Activated CD8-positive, alpha-beta memory T cell treated with anti-CD3 and anti-CD28 coated beads, Interleukin-2, amount 50 U/mL, for 24 hours (primary cell): Measurements from ENCODE around the gene ATP5F1E.

Experiments used
- DNase-seq: peaks from one replicate; pipeline ENCODE4 v3.0.0-alpha.2; 2020; ENCODE audit errors: extremely low read depth

ATP5F1E gene

DNA sequence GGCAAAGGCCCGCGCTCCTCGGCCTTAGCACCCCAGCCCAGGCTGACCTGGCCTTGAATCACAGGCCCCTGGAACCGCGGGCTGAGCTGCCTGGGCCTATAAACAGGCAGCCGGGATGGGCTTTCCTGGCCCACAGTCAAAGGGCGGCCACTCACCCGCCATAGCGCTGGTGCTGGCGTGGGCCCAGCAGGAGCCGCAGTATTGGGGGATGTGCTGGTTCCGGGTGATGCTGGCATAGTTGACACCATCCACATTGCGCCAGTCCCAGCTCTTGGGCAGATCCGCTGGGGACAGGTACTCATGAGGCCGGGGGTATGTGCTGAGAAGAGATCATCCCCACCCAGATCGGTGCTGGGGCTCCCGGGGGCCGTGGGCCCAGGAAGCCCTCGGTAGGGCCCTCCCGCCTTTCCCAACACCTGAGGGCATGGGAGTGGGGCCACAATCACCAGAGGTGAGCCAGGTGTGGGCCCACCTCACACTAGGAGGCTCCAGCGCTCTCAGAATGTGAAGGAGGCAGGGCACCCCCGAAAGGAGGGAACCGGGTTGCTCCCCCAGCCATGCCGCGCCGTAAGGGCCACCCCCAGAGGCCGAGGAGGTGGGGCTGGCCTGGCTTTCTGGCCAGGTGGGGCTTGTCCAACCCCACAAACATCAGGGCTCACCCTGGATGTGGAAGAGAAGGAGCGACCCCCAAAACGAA lies 25.8 kb downstream of the ATP5F1E start:
- no peak for DNase-seq

DNA sequence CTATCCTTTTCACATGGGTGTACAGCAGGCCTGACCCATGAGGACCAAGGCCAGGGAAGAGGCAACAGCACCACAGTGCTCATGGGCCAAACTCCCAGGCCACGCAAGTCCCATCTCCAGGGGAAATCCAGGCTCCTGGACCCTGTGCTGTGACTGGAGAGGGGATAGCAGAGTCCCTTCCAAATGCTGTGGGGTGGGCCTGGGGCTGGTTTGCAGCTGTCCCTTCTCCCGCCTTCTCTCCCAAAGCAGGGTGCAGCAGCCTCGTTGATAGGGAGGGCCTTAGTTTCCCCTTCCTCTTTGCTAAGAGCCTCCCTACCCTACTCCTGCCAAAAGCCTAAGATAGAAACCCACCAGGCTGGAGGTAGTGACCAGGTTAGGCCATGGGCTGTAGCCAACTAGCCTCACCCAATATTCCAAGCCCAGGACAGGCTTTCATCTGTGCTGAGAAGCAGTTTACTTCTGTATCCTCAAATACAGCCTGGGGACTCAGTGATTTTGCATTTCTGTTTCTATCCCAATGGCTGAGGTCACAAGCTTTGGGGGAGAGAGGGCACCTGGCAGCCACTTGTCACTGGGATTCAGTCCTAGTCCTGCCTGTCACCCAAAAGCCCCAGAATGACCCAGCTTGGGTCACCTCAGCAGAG lies 26.5 kb downstream of the ATP5F1E start:
- DNase-seq = no peak

DNA sequence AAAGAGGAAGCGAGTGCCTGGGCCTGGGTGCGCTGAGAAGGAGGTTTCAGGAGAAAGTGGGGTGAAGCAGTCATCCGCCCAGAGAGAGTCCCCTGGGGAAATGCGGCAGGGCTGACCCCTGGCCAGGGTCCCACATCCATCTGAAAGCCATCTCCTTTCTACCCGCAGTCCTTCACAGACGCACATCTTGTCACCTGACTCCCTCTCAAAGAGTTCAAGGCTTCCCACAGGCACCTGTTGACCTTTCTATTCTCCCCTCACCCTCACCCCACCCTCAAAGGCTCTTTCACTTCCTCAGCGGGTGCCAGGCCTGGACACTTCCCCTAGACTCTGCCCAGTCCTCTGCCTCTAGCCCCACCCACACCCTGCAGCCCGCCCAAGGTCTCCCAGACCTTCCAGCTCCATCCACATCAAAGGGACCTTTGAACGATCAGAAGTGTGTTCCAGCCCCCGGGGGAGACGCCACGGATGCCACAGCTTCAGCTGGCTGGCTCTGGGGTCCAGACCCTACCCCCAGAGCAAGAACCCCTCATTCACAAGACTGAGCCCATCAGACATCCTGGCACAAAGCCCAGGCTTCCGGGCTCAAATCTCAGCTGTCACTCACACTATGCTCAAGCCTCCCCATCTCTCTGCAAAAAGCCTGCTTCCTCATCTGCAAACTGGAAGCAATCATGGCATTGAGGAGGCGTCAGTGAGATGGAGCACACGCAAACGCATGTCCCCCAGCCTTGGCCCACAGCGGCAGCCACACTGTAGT lies 27.2 kb downstream of the ATP5F1E start:
- DNase-seq = no peak

DNA sequence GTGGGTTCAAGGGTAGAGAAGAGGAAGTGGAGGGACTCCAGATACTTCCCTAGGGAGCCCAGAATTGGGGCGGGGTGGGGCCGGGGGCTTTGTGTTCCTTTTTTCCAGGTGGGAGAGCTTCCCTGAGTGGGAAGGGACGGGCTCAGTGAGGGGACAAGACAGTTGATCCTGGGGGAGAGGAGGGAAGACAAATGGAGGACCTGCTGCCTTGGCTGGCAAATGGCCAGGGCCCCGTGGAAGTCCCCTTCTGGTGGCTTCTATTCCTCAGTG lies 27.7 kb downstream of the ATP5F1E start:
- DNase-seq = no peak

DNA sequence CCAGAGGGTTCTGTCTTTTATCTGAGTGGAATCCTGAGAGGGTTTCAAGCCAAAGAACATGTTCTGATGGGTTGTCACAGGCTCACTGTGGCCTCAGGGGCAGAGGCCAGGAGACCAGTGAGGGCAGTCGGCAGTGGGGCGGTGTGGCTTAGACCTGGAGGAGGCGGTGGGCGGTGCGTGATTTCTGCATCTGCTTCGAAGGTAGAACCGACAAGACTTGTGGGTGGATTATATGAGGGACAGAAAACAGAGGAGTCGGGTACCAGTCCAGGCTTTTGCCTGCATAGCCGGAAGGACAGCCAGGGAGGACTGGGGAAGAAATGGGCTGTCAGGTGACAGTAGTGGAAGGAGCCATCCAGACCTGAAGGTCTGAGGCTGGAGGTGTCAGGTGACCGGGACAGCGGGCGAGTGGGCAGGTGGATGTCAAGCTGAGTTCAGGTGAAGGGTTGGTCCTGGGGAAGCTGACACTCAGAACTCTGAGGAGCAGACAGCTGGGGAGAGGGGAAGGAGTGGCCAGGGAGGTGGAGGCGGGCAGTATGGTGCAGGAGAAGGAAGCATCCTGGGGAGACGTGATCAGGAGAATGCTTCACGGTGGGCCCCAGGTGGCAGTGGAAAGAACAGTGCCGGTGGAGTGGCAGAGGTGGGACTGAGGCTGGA lies 28.2 kb downstream of the ATP5F1E start:
- DNase-seq = no peak

DNA sequence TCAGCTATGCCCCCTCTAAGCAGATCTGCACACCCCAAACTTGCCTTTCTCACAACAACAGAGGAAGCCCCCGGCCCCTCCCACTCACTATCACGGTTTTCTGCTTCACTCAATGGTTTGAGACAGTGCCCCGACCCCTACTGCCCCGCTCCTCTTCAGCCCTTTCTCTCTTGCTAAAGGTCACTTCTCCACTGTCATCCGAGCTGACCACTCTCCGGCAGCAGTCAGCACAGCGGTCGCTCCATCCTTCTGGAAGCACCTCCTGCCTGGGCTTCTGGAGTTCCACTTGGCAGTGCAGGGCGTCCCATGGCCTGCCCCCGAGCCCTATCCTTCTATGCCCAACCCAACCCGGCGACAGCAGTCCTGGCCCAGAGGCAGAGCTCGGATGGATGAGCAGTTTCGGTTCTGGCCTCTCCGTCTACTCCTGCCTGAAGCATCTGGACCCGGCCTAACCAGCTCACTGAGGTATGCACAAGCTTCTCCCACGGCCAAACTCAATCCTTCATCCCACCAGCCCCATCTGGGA lies 29.2 kb downstream of the ATP5F1E start:
- no peak for DNase-seq

DNA sequence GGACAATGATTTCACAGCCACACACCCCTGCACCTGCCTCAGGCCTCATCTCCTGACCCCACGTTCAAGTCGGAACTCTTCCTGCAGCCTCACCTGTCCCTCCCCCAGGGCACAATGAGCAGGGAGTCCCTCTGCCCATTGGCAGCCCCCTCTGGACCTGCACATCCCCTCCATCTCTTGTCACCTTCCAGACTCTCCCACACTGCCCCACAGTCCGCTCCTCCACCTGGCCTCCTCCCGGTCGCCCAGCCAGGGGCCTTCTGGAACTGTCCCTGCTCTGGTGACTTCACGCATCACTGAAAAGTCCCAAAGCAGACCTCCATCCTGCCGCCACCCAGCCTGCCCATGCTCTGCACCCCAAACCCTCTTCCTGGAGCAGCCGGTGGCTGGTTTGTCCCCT lies 29.7 kb downstream of the ATP5F1E start:
- no peak for DNase-seq

DNA sequence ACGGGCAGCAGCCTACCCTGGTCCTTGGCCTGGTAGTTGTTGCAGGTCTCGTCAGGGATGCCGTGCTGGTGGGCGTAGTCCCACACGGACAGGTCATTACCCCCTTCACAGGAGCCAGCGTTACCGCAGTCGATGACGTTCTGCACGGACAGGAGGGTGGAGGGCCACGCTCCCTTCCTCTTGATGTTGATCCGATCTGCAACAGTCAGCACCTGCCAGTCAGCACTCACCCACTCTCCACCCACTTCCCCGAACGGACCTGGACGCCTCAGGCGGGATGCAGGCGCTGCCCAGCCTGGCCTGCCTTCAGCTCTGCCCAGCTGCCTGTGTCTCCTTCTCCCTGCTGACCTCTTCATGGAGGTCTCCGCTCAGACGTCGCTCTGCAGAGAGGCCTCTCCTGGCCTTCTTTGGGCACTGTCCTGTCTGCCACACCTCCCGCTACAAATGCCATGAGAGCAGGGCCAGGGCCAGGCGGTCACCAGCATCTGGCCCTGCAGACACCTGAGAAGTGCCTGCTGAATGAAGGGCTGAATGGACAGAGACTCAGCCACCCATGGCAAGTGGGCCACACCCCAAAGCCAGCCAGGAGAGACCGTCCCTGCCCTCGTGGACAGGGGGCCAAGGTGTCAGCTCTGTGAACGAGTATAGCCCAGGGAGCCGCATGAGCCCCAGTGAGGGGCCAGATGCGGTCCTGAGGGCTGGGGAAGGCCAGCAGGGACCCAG lies 30.5 kb downstream of the ATP5F1E start:
- no peak for DNase-seq

DNA sequence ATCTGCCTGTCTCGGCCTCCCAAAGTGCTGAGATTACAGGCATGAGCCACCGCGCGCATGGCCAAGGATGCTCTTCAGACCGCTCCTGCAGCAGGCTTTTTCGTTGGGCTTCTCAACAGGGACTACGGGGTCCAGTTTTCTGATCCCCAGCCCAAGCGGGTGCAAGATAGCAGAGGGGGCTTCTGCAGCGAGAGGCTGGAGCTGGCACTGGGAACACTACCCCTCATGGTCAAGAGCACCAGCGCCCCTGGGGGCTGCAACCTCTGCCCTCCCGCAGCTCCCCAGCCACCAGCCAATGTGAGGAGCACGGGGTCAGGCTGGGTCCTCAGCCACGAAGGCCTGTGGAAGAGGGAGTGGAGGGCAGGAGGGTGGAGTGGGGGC lies 31.1 kb downstream of the ATP5F1E start:
- no peak for DNase-seq

DNA sequence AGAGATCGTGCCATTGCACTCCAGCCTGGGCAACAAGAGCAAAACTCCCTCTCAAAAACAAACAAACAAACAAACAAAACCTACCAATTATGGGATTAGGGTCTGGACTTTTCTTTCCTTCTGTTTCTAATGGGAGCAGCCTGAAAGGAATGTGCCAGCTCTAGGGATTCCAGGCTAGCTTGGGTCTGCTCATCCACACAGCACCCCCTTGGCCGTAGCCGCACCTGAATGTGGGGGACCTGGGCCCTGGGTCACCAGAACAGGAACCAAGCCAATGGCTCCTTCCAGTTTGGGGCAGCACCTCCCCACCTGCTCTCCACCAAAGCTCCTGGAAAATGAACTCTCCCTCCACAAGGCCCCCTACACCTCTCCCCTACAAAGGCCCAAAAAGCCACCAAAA lies 31.8 kb downstream of the ATP5F1E start:
- no peak for DNase-seq

DNA sequence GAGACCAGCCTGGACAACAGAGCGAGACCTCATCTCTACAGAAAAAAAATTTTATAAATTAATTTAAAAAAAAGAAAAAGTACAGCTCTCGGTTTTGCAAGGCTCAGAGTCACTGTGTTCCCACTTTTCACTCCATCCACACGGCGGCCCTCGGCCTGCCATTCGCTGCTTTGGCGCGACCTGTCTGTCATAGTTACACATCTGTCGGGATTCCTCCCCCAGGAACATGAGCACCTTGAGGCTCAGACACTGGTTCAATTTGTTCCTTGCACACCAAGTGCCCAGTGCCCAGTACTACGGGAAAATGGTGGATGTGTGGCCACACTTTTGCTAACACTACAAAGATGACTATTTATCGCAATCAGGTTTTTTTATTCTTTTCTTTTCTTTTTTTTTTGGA lies 33.5 kb downstream of the ATP5F1E start:
- DNase-seq = no peak

DNA sequence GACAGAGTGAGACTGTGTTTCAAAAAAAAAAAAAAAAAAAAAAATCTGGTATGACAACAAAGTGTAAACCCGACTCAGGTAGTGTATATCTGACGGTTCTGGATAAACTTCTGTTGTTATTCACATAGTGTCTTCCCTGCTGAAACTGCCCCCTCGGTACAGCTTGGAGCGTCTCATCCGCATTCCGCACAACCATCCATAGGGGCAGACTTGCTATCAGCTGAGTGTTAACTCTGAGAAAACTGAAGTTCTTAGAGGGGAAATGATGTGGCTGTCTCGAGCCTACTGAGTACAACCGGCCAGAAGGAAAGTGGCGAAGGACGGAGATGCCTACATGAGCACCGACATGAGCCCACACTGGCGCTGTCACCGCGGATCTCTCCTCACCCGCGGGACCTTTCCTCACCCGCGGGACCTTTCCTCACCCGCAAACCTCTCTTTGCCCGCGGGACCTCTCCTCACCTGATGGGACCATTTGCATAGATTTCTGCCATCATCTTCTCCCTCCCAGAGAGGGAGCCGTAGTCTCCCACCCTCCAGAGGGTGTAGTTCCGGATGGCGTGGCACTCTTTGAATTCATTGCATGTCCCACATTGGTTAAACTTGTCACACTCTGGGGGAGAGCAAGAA lies 34.9 kb downstream of the ATP5F1E start:
- DNase-seq = no peak

DNA sequence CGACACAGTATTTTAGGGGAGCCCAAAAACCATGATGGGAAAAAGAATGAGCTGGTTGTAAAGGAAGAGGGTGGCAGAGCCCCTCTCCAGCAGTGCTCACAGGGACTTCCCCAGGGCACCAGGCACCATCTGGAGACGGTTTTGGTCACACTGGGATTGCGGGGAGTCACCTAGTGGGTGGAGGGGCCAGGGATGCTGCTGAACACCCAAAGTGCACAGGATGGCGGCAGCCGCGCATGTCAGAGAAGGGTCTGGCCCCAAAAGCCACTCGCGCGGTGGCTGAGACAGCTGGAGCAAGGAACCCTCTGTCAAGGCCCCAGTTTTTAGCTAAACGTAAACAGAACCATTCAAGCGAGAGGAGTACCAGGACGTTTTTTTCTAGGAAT lies 35.9 kb downstream of the ATP5F1E start:
- no peak for DNase-seq

DNA sequence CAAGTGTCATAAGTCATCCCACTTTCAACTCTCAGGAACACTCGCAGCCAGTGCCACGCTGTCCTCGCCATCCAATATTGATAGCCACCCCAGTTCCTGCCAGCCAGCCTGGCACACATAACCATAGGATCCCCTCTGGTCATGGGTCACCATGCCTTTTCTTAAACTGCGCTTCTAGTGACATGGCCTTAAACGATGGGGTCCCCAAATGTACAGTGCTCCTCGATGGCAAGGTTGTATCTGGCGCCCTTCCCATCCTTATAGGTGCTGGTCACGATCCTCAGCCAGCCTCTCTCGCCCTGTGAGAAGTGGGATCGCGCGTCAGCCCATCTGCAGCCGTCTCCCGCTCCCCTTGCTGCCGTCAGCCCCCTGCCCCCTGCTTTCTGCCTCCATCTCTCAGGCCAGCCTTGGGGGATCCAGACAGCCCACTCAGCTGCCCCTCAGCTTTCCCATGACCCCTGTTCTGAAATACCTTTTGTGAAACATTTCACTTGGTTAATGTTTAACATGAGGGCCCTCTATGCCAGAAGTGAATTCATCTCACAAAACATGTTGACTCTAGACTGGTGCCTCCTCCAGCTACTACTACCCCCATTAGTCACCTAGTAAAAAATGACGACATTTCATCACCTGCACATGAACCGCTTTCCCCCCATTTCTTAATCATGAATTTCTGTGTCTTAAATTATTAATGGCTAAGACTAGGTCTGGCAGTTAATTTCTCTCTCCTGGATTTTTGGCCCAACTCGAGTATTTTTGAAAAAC lies 36.5 kb downstream of the ATP5F1E start:
- no peak for DNase-seq

DNA sequence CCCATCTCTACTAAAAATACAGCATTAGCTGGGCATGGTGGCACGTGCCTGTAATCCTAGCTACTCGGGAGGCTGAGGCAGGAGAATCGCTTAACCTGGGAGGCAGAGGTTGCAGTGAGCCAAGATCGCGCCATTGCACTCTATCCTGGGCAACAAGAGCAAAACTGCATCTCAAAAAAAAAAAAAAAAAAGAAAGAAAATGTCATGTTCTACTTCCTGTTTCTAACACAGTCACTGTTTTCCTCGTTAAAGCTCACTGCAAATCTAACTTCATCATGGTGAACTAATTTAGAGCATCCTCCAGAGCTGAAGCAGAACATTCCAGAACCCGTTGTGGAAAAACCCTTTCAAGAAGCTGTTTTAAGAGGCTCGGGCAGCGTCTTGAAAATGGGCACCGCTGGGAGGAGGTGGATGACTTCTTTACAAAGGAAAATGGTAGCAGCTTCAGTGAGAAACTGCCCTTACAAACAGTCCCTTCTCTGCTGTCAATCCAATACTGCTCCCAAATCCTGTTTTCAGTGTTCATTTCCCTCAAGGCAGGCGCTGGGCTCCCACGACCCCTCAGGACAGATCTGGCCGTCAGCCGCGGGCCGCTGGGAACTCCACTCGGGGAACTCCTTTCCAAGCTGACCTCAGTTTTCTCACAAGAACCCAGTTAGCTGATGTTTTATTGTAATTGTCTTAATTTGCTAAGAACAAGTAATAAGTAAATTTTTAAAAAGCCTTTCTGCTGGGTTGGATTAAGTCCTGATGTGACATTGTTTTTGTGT lies 37.6 kb downstream of the ATP5F1E start:
- no peak for DNase-seq

DNA sequence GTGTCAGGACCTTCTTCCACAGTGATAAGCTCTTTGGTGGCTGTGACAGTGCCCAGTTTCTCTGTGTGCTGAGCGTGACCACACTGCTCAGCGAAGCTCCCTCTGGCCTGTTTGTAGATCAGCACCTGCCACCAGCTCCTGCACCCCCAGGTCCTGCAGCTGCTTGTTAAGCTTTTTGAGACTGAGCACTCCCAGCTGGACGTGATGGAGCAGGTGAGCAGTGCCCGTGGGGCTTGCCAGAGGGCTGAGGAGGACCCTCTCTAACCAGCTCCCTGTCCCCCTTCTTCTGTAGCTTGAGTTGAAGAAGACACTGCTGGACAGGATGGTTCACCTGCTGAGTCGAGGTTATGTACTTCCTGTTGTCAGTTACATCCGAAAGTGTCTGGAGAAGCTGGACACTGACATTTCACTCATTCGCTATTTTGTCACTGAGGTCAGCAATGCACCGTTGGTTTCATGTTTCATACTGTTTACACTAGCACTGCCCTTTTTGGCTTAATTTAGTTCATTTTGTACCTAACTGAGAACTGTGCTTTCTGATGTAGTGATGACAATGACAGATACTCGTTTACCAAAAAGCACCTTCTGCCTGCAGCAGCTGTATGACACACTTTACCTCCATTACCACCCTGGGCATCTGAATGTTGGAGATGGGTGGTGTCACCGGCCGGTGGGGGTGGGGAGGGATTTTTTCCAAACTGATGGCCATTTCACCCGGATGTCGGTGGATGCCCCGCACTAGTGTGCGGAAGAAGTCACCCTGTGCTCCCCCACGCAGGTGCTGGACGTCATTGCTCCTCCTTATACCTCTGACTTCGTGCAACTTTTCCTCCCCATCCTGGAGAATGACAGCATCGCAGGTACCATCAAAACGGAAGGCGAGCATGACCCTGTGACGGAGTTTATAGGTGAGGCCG lies 38.5 kb downstream of the ATP5F1E start:
- no peak for DNase-seq

DNA sequence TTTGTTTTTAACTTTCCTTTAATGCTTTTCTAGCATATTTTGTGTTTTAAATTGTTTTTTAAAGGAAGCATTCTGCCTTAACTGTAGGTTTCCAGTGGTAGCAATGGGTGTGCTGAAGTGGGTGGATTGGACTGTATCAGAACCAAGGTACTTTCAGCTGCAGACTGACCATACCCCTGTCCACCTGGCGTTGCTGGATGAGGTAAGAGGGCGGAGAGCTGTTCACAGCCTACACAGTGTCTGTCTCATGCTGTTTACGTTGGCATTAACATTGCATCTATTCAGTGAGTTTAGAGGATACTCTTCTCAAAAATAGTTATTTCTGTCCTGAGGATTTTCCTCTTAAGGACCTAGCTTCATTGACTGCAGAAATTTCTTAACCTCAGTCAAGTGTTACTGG lies 39.2 kb downstream of the ATP5F1E start:
- no peak for DNase-seq

DNA sequence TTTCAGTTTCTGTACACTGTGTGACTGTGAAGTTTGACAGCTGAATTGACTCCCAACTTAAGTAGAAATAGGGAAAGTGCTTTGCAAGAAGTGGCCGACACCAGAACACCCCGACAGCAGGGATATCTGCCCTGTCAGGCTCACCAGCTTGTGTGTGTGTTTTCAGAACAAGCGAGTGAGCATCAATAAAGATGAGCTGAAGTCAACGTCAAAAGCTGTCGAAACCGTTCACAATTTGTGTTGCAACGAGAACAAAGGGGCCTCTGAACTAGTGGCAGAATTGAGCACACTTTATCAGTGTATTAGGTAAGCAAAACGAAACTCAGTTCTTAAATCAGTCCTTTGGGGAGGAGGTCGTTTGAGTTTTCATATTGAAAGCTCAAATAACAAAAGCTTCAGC lies 40.4 kb downstream of the ATP5F1E start:
- no peak for DNase-seq
